GM12872 (cell line): ENCODE results near the gene GAPDH.

Source experiments
- TF ChIP-seq, protein P1 (sequence below): IDR thresholded peaks from 3 replicates; pipeline ENCODE4 v1.5.1; 2011; ENCODE audit warnings: low read depth, mild to moderate bottlenecking, low read length, moderate library complexity; ENCODE audit not compliant: insufficient read depth

GAPDH gene

DNA sequence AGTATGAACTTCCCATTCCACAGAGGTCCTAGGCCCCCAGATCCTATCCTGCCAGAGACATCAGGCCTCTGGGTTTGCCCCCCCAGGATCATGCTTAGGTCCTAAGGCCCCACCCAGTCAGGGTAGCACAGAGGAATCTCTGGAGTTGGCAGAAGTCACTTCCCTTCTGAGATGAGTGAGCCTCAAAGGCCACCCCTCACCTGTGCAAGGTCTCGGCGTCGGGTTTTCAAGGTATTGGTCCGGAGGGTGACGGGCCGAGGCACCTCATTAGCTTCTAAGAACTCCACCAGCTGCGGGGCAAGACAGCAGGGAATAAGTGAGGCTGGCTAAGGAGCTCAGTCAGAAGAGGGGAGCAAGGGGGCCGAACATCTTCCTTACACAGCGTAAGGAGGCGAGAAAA, 28.6 kb downstream of the GAPDH start:
- TF ChIP-seq, protein P1, sequence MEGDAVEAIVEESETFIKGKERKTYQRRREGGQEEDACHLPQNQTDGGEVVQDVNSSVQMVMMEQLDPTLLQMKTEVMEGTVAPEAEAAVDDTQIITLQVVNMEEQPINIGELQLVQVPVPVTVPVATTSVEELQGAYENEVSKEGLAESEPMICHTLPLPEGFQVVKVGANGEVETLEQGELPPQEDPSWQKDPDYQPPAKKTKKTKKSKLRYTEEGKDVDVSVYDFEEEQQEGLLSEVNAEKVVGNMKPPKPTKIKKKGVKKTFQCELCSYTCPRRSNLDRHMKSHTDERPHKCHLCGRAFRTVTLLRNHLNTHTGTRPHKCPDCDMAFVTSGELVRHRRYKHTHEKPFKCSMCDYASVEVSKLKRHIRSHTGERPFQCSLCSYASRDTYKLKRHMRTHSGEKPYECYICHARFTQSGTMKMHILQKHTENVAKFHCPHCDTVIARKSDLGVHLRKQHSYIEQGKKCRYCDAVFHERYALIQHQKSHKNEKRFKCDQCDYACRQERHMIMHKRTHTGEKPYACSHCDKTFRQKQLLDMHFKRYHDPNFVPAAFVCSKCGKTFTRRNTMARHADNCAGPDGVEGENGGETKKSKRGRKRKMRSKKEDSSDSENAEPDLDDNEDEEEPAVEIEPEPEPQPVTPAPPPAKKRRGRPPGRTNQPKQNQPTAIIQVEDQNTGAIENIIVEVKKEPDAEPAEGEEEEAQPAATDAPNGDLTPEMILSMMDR: no peak

DNA sequence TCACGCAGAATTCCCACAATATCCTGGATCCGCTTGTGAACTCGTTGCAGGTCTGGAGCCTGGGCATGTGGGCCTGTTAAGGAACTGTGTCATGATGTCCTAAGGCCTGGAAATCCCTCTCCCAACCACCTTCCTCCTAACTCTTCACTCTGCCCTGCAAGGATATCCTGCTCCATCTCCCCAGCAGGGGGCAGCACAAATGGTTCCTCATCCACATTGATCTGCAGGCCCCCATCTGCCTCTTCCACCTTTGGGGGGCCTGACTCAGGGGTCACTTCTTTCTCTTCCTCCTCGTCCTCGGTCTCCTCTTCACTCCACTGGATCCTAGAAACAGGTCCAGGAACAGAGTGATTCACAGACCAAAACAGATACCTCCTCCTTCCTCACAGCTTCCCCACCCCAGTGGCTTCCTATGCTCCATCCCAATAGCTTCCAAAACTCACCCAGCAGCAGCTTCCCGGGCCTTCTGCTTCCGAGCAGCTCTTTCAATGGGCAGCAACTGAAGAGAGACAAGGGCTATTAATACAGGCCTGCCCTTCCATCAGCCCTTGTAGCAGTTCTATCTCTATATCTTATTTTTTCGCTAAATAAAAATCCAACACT, 29.2 kb downstream of the GAPDH start:
- TF ChIP-seq, protein P1: peak; percentile 87

DNA sequence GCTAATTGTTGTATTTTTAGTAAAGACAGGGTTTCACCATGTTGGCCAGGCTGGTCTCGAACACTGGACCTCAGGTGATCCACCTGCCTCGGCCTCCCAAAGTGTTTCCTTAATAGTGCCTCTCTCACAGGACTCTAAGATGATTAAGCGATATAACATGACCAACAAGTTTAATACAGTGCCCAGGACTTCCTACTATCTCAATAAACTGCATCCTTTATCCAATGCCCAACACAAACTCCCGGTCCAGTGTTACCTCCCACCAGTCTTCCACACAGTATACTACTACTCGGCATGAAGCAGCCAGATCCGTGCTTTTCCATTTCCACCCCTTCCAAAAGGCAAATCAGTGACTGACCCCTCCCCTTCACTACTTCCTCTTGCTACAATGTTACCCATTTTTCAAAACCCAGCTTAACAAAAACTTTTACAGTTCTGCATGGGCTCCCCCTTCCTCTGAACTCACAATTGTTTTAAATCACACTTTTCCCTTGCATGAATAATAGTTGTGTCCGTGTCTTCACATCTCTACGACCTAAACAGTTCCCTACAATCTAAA, 32.9 kb downstream of the GAPDH start:
- TF ChIP-seq, protein P1: no peak

DNA sequence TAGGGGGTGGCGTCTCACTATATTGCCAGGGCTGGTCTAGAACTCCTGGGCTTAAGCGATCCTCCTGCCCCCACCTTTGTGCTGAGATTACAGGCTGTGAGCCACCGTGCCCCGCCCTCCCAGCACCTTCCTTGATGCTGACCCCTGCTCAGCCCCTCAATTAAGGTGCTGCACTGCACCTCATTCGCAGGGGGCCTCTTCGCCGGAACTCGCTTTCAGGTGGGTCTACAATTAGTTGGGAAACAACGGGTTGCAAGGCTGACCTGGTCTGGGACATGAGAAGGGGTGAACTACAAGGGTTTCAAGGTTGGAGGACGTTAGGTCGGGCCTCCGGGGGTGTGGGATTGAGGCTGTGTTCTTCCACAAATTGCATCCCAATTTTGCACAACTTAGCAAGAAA, 35.0 kb downstream of the GAPDH start:
- TF ChIP-seq, protein P1: no peak

DNA sequence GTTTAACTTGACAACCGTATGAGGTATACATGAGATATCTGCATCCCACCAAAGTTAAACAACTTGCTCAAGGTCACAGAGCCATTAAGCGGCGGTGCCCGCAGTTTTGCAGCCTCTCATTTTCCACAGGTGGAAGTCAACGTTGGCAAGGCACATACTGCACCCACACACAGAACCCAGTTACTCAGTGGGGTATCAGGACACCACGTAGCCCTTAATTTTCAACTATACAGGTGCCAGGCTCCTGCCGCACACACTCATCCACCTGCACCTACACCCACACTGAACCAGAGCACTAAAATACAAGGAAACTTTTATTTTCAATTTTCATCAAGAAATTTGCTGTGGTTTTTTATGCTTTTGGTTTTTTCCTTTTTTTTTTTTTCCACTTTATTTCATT, 35.5 kb downstream of the GAPDH start:
- TF ChIP-seq, protein P1: no peak

DNA sequence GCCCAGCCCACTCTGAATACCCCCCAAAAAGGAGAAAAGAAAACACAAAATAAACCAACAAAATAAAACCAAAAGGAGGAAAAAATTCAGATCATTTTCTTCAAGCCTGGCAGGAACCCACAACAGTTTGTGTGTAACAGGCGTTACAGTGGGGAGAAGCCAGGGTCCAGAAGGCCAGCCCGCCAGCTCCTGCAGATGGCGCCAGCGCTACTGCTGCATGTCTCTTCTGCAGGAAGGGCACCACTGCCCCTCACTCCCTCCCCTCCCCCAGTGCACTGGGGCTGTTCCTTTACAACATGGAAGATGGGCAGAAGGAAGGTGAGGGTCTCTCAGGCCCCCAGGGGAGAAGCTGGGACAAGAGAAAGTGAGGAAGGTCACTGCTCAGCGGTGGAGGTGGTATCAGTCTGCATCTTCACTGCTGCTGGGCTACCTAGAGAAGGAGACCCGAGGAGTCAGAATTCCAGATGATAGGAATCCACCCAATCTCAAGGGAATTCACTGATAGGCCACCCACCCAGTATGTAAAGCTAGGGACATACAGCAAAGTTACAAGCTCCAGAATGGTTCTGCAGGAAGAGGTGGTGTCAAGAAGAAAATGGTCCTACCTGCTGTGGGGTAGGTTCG, 36.1 kb downstream of the GAPDH start:
- TF ChIP-seq, protein P1: peak; percentile 75

DNA sequence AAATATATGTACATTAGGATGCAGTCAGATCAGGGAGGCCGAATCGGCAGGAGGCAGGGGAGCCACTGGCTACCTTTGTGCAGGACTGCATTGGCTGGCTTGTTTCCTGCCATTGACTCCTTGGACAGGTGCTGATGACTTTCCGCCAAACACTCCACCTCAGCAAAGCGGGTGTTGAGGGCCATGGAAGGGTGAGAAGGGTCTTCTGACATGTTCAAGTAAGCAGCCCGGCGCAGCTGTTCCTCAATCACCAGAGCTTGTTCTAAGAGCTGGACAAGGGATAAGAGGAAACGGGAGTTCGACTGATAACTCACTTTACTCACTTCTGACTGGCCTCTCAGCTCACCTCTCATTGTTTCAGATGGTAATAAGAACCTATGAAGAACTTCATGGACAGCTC, 38.7 kb downstream of the GAPDH start:
- TF ChIP-seq, protein P1: no peak
